Stimulated activated CD8-positive, alpha-beta memory T cell treated with anti-CD3 and anti-CD28 coated beads, Interleukin-12 subunit alpha, Interleukin-12 subunit beta, amount 100 ng/mL, for 24 hours (primary cell): ENCODE data around the gene P2RY6.

Experiments
- DNase-seq: peaks from one replicate; pipeline ENCODE4 v3.0.0-alpha.2; 2020; ENCODE audit errors: extremely low read depth

P2RY6 gene

DNA sequence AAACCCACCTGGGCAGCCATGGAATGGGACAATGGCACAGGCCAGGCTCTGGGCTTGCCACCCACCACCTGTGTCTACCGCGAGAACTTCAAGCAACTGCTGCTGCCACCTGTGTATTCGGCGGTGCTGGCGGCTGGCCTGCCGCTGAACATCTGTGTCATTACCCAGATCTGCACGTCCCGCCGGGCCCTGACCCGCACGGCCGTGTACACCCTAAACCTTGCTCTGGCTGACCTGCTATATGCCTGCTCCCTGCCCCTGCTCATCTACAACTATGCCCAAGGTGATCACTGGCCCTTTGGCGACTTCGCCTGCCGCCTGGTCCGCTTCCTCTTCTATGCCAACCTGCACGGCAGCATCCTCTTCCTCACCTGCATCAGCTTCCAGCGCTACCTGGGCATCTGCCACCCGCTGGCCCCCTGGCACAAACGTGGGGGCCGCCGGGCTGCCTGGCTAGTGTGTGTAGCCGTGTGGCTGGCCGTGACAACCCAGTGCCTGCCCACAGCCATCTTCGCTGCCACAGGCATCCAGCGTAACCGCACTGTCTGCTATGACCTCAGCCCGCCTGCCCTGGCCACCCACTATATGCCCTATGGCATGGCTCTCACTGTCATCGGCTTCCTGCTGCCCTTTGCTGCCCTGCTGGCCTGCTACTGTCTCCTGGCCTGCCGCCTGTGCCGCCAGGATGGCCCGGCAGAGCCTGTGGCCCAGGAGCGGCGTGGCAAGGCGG, 24.5 kb downstream of the P2RY6 start:
- no peak for DNase-seq

DNA sequence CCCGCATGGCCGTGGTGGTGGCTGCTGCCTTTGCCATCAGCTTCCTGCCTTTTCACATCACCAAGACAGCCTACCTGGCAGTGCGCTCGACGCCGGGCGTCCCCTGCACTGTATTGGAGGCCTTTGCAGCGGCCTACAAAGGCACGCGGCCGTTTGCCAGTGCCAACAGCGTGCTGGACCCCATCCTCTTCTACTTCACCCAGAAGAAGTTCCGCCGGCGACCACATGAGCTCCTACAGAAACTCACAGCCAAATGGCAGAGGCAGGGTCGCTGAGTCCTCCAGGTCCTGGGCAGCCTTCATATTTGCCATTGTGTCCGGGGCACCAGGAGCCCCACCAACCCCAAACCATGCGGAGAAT, 25.1 kb downstream of the P2RY6 start:
- no peak for DNase-seq

- DNase-seq: no peak
These were observed 25.6 kb downstream of the P2RY6 start for GRCh38 chr11:73297702-73298101.

DNA sequence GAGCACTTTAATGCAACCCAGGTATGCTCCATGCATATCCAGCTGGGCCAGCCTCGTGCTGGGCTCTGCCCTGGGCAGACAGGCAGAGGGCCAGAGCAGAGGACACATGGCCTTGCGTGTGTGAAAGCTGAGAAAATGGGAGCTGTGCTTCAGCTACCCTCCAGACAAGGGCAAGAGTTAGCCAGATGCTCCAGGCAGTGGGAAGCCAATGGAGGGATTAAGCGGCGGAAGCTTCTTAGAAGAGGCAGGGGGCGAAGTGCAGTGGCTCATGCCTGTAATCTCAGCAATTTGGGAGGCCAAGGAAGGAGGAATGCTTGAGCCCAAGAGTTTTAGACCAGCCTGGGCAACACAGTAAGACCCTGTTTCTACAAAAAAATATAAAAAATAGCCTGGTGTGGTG, 26.1 kb downstream of the P2RY6 start:
- no peak for DNase-seq

DNA sequence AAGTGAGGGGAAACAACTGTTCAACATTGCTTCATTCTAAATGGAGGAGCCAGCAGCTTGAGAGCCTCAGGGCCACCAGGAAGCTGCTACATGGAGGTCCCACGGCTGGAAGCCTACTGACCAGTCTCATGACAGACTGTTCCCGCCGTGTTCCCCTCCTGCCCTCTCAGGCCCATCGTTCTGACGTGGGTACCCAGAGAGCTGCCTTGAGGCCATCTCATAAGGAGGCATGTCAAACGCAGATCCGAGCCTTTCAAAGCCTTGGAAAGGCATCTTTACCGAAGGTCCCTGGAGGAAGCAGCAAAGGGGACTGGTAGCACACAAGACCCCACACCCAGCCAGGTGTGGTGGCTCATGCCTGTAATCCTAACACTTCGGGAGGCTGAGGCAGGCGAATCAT, 27.6 kb downstream of the P2RY6 start:
- DNase-seq: no peak

- no peak for DNase-seq
These were observed 34.1 kb downstream of the P2RY6 start for GRCh38 chr11:73306069-73306841.

- DNase-seq: no peak
These were observed 34.8 kb downstream of the P2RY6 start for GRCh38 chr11:73306977-73307322.

GRCh38 chr11:73307323-73308002, 35.3 kb downstream of the P2RY6 start:
- peak; percentile 70 for DNase-seq

DNA sequence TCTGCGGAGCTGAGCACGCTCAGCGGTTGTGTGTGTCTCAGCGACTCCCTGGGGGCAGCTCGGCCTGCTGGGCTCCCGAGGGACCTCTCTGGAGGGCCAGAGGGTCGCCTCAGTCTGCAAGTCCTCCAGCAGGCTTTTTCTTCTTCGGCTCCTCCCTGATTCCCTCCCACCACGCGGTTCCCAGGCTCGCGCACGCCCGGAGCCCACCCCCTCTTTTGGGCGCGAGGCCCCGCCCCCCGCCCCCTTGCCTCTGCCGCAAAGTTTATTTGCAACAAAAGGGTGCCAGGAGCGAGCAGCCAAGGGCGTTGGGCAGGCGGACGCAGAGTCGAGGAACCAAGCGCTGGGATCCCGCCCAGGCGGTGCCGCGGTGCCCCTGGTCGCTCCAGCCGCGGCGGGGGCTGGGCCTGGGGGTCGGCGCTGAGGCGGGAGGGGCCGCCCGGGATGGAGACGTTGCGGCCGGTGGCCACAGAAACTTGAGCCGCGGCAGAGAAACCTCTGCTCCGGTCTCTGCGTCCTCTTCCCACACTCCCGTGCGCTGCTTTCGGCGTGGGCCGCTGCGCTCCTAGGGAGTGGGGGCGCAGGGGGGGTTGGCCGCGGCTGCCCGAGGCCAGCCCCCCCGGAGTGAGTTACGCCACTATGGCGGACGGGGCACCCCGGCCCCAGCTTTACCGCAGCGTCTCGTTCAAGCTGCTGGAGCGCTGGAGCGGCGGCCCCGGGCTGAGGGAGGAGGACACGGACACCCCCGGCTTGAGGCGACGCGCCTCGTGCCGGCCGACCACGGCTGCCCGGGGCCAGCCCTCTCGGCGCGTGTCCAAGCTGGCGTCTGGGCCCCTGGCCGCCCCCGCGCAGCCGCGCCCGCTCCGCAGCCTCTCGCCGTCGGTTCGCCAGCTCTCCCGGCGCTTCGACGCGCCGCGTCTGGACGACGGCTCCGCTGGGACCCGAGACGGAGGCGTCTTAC, 36.1 kb downstream of the P2RY6 start, which contains the start of gene ARHGEF17:
ARHGEF17 (plus strand) TSS at position 274 of the 958 bp plus-strand sequence; CDS start at position 637, 363 bp downstream.
- no peak for DNase-seq

DNA sequence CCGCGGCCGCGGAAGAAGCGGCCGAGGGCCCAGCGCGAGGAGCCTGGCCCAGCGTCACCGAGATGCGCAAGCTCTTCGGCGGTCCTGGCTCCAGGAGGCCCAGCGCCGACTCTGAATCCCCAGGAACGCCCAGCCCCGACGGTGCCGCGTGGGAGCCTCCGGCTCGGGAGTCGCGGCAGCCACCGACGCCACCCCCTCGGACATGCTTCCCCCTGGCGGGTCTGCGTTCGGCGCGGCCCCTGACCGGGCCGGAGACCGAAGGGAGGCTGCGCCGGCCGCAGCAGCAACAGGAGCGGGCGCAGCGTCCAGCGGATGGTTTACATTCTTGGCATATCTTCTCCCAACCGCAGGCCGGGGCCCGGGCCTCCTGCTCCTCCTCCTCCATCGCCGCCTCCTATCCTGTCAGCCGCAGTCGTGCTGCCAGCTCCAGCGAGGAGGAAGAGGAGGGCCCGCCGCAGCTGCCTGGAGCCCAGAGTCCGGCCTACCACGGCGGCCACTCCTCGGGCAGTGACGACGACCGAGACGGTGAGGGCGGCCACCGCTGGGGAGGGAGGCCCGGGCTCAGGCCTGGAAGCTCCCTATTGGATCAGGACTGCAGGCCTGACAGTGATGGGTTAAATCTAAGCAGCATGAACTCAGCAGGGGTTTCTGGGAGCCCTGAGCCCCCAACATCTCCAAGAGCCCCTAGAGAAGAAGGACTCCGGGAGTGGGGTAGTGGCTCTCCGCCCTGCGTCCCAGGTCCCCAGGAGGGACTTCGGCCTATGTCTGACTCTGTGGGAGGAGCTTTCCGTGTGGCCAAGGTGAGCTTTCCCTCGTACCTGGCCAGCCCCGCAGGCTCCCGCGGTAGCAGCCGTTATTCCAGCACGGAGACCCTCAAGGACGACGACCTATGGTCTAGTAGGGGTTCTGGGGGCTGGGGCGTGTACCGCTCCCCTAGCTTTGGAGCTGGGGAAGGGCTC, 37.1 kb downstream of the P2RY6 start:
- no peak for DNase-seq

DNA sequence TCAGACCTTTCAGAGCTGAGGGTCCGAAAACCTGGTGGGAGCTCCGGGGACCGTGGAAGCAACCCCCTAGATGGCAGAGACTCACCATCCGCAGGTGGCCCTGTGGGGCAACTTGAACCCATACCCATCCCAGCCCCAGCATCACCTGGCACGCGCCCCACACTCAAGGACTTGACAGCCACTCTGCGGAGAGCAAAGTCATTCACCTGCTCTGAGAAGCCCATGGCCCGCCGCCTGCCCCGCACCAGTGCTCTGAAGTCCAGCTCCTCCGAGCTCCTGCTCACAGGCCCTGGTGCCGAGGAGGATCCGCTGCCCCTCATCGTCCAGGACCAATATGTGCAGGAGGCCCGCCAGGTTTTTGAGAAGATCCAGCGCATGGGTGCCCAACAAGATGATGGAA, 37.9 kb downstream of the P2RY6 start:
- DNase-seq: no peak

GRCh38 chr11:73310661-73311393, 38.7 kb downstream of the P2RY6 start:
- no peak for DNase-seq

GRCh38 chr11:73311394-73311869, 39.3 kb downstream of the P2RY6 start:
- no peak for DNase-seq

GRCh38 chr11:73312036-73312435, 39.9 kb downstream of the P2RY6 start:
- no peak for DNase-seq

- DNase-seq: no peak
These were observed 40.8 kb downstream of the P2RY6 start for GRCh38 chr11:73312851-73313327.

- DNase-seq: no peak
These were observed 41.5 kb downstream of the P2RY6 start for GRCh38 chr11:73313652-73314051.

GRCh38 chr11:73314117-73314961, 42.2 kb downstream of the P2RY6 start:
- no peak for DNase-seq

GRCh38 chr11:73315293-73316020, 43.3 kb downstream of the P2RY6 start:
- DNase-seq: no peak
